Measurements from ENCODE around the gene CASZ1.

Gene CASZ1

GRCh38 chr1:10793129-10793651 is 3.3 kb downstream of the CASZ1 start:
- FAIRE-seq = no peak
- TF ChIP-seq POLR2A (IDR thresholded peaks at IDR 0.05; ENCODE audit: low read depth, low read length) = no peak
- no peak for DNase-seq (ENCODE audit: insufficient read length, low spot score)

GRCh38 chr1:10791105-10791951 is 5.1 kb downstream of the CASZ1 start:
- TF ChIP-seq POLR2A (IDR thresholded peaks at IDR 0.05; ENCODE audit: low read depth, low read length) = no peak
- no peak for FAIRE-seq
- DNase-seq (ENCODE audit: insufficient read length, low spot score) = no peak

- FAIRE-seq (no peak), DNase-seq (ENCODE audit: insufficient read length, low spot score) (no peak)
- no peak for TF ChIP-seq POLR2A (IDR thresholded peaks at IDR 0.05; ENCODE audit: low read depth, low read length)
These were observed 6.4 kb downstream of the CASZ1 start for GRCh38 chr1:10789803-10790702.

GRCh38 chr1:10789047-10789791 is 7.2 kb downstream of the CASZ1 start:
- FAIRE-seq (no peak), DNase-seq (ENCODE audit: insufficient read length, low spot score) (no peak)
- TF ChIP-seq POLR2A (IDR thresholded peaks at IDR 0.05; ENCODE audit: low read depth, low read length) = no peak

- no peak for TF ChIP-seq POLR2A (IDR thresholded peaks at IDR 0.05; ENCODE audit: low read depth, low read length)
- DNase-seq (ENCODE audit: insufficient read length, low spot score) (no peak), FAIRE-seq (no peak)
These were observed 7.8 kb downstream of the CASZ1 start for GRCh38 chr1:10788592-10789006.

- FAIRE-seq = no peak
- no peak for DNase-seq (ENCODE audit: insufficient read length, low spot score)
- no peak for TF ChIP-seq POLR2A (IDR thresholded peaks at IDR 0.05; ENCODE audit: low read depth, low read length)
These were observed 9.2 kb downstream of the CASZ1 start for GRCh38 chr1:10787286-10787685.

- no peak for TF ChIP-seq POLR2A (IDR thresholded peaks at IDR 0.05; ENCODE audit: low read depth, low read length)
- no peak for FAIRE-seq
- no peak for DNase-seq (ENCODE audit: insufficient read length, low spot score)
These were observed 10.5 kb downstream of the CASZ1 start for GRCh38 chr1:10785728-10786638.

GRCh38 chr1:10784998-10785727 is 11.3 kb downstream of the CASZ1 start:
- DNase-seq (ENCODE audit: insufficient read length, low spot score) (no peak), FAIRE-seq (no peak)
- TF ChIP-seq POLR2A (IDR thresholded peaks at IDR 0.05; ENCODE audit: low read depth, low read length) = no peak

- no peak for TF ChIP-seq POLR2A (IDR thresholded peaks at IDR 0.05; ENCODE audit: low read depth, low read length)
- no peak for DNase-seq (ENCODE audit: insufficient read length, low spot score)
- no peak for FAIRE-seq
These were observed 13.8 kb downstream of the CASZ1 start for GRCh38 chr1:10782491-10783244.

GRCh38 chr1:10781137-10781536 is 15.3 kb downstream of the CASZ1 start:
- no peak for TF ChIP-seq POLR2A (IDR thresholded peaks at IDR 0.05; ENCODE audit: low read depth, low read length)
- FAIRE-seq (no peak), DNase-seq (ENCODE audit: insufficient read length, low spot score) (no peak)

- TF ChIP-seq POLR2A (IDR thresholded peaks at IDR 0.05; ENCODE audit: low read depth, low read length) = no peak
- DNase-seq (ENCODE audit: insufficient read length, low spot score) = no peak
- no peak for FAIRE-seq
These were observed 16.6 kb downstream of the CASZ1 start for GRCh38 chr1:10779841-10780240.

All from H54 (cell line).